Activated CD4-positive, alpha-beta T cell treated with anti-CD3 and anti-CD28 coated beads for 4 hours (primary cell): ENCODE measurements around the gene SCT.
A peak's percentile ranks its signal among the peaks of the same experiment; 100 is the strongest.

Experiments
- DNase-seq, 2 donors: peaks; one replicate each; pipeline ENCODE4 v3.0.0-alpha.2; 2020

SCT gene

DNA sequence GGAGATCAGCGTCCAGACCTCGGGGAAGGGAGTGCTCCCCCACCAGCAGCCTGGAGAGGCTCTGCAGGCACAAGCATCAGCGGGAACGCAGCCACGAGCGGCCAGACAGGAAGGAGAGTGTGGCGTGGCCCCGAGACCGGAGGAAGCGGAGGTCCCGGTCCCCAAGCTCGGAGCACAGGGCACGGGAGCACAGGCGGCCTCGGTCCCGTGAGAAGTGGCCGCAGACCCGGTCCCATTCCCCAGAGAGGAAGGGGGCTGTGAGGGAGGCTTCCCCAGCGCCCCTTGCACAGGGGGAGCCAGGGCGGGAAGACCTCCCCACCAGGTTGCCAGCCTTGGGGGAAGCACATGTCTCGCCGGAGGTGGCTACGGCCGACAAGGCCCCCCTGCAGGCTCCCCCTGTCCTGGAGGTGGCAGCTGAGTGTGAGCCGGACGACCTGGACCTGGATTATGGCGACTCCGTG is 18.2 kb downstream of the SCT start:
- DNase-seq: no peak

DNA sequence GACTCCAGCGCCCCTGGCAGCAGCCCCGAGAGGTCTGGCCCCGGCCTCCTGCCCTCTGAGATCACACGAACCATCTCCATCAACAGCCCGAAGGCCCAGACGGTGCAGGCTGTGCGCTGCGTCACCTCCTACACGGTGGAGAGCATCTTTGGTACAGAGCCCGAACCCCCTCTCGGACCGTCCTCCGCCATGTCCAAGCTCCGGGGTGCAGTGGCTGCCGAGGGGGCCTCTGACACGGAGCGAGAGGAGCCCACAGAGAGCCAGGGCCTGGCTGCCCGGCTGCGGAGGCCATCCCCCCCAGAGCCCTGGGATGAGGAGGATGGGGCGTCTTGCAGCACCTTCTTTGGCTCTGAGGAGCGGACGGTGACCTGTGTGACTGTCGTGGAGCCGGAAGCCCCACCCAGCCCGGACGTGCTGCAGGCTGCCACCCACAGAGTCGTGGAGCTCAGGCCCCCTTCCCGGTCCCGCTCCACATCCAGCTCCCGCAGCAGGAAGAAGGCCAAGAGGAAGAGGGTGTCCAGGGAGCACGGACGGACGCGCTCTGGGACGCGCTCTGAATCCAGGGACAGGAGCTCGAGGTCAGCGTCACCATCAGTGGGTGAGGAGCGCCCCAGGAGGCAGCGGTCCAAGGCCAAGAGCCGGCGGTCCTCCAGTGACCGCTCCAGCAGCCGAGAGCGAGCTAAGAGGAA is 18.9 kb downstream of the SCT start:
- no peak for DNase-seq

GRCh38 chr11:607020-607780 is 19.8 kb downstream of the SCT start:
- no peak for DNase-seq

DNA sequence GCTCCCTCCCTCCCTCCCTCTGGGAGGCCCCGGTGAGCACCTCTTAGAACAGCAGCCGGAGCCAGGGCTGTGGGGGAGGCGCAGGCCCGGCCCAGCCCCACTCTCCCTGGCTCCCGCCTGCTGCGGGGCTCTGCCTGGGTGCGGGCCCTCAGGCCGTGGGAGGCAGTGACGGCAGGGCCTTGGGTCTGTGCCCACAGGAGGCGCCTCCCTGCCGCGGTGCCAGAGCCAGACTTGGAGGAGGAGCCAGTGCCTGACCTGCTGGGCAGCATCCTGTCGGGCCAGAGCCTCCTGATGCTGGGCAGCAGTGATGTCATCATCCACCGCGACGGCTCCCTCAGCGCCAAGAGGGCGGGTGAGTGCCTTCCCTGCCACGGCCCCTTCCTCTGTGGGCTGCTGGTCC is 20.7 kb downstream of the SCT start:
- DNase-seq: no peak

- no peak for DNase-seq
These were observed 21.5 kb downstream of the SCT start for GRCh38 chr11:605286-606129.

DNA sequence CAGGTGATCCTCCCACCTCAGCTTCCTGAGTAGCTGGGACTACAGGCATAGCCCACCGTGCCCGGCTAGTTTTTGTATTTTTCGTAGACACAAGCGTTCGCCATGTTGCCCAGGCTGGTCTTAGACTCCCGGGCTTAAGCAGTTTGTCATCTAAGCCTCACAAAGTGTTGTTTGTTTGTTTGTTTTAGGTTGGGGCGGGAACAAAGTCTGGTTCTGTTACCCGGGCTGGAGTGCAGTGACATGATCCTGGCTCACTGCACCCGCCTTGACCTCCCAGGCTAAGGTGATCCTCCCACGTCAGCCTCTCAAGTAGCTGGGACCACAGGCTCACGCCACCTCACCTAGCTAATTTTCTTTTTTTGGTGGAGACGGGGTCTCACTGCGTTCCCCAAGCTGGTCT is 23.8 kb downstream of the SCT start:
- DNase-seq: no peak

DNA sequence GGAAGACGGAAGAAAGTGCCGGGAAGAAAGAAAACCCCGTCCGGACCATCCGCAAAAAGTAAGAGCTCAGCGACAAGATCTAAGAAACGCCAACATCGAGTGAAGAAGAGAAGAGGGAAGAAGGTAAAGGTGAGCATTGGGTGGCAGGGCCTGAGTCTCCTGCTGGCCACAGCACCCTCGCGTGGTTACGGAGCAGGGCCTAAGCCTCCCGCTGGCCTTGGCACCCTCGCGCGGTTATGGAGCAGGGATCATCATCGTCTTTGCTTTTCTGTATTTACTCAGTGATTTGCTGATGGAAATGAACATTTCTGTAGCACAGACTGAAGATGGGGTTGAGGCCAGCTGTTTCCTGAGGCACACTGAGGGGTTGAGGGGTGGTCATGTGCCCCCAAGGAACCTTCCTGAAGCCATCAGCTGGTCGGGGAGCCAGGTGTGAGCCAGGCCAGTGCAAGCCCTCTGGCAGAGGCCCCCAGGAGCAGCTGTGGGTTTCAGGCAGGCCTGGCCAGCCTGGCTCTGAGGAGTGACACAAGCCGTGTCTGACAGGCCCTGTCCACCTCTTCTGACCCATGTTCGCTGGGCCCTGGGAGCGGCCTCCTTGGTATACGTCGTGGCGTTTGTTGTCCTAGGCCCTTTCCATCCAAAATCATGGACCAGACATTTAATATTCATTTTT is 25.3 kb downstream of the SCT start:
- DNase-seq: no peak

DNA sequence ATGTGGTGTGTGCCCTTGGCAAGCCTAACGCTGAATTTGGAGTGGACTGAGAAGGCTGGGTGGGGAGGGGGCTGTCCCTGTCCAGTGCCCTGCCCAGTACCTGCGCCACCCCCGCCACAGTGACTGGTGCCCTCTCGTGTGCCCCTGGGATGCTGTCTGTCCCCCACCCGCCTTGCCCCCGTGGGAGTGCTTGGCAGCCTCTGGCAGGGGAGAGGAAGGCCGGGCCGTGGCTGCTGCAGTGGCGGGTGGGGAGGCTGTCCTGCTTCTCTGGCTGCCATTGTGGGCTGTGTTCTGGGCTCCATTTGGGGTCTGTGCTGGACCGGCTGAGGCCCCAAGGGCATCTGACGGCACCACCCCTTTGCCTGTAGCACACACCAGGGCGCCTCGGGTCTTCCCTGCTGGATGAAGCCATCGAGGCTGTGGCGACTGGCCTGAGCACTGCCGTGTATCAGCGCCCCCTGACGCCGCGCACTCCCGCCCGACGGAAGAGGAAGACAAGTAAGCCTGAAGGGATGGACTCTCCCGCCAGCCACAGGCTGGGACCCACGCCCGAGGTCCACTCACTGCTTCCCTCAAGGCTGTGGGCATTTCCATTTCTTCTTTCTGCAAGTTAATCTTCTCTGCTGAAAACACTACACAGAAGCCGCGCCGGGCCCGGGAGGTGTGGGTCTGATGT is 28.8 kb downstream of the SCT start:
- DNase-seq: no peak

DNA sequence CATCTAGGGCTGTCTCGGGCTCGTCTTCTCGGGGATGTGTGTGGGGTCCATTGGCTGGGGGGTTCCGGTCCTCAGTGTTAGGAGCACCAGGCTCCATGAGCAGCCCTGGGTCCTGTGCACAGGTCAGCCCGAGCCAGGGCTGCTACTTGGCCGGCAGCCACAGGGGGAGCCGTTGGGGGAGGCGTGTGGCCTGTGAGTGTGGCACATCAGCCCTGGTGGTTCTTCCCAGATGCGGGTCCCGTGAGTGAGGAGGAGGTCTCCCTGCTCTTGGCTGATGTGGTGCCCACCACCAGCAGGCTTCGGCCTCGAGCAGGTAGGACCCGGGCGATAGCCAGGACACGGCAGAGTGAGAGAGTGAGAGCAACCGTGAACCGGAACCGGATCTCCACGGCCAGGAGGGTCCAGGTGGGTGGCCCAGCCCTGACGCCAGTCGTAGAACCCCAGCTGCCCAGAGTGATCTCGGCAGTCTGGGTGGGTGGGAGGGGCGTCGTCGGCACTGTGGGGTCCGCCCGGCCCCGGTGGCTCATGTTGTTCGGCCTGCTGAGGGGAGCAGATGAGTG is 29.7 kb downstream of the SCT start:
- no peak for DNase-seq

GRCh38 chr11:596374-596773 is 30.6 kb downstream of the SCT start:
- DNase-seq: no peak

DNA sequence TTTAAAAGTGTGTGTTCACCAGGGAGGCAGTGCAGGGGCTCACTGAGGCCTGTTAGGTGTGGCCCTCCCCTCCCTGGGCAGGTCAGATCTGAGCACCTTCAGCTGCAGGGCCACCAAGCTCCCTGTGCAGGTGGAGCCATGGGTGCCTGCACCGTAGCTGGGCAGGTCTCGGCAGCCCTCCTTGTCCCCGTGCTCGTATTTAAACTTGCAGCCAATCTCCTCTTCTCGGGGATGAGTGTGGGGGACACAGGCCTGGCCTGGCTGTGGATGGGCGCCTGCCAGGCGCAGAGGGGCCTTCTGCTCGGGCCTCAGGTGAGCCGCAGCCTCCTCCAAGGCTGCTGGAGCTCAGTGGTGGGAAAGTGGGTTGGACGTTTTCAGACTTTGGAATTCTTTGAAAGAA is 31.6 kb downstream of the SCT start:
- no peak for DNase-seq

- no peak for DNase-seq
These were observed 33.6 kb downstream of the SCT start for GRCh38 chr11:593347-593746.

DNA sequence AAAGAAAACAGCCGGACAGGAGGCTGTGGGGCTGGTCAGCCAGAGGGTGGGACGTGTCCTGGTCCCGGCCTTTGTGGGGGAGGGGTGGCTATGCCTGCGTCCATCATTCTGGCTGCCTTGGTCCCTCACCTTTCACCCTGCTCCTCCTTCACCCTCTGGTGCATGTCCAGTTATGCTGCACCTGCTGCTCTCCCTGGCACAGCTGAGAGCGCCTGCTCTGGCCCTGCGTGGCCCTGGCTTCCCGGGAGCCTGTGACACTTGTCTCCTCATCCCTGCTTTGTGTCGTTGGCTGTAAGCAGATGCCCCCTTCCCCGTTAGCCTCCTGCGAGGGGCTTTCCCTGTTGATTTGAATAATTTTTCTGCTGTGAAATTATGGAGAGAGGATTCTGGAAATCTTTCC is 34.1 kb downstream of the SCT start:
- DNase-seq: no peak

DNA sequence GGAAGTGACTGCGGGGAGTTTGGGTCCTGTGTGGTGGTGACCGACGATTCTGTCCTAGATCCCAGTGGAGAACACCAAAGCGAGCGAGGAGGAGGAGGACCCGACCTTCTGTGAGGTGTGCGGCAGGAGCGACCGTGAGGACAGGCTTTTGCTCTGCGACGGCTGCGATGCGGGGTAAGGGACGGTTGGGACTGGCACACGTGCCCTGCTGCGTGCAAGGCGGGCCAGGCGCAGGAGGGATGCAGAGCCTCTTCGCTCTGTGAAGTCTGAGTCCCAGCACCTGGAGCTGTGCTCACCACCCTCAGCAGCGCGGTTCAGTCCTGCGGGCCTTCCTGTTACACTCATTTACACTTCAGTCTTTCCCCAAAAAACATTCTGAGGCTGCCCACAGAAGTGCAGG is 34.5 kb downstream of the SCT start:
- no peak for DNase-seq

GRCh38 chr11:590997-591396 is 36.0 kb downstream of the SCT start:
- DNase-seq: no peak

DNA sequence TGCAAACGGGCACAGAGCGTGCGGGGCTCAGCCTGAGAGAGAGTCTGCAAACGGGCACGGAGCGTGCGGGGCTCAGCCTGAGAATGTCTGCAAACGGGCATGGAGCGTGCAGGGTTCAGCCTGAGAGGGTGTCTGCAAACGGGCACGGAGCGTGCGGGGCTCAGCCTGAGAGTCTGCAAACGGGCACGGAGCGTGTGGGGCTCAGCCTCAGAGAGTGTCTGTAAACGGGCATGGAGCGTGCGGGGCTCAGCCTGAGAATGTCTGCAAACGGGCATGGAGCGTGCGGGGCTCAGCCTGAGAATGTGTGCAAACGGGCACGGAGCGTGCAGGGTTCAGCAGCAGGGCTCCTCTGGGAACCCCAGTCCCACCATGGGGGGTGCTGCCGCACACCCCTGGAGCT is 37.2 kb downstream of the SCT start:
- no peak for DNase-seq

DNA sequence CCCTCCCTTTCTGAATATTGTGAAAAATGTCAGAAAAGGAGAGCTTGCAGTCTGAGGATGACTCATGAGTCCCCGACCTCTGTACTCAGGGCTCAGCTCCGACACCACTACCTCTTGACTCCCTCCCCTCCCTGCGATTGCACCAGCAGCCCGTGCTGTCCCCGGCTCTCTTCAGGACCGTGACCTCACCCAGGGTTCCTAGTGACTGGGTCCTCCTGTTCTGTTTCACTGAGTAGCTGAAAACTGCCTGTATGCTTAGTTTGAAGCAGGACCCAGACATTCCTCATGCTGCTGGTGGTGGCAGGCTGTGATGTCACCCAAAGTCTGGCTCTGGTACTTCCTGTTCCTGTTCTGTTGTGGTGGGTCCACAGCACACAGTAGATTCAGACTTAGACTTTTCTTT is 39.0 kb downstream of the SCT start:
- peak; percentile 75 to 78 for DNase-seq

GRCh38 chr11:587546-587945 is 39.4 kb downstream of the SCT start:
- DNase-seq: no peak

GRCh38 chr11:586376-587316 is 40.3 kb downstream of the SCT start:
- no peak for DNase-seq

- DNase-seq: no peak
These were observed 42.7 kb downstream of the SCT start for GRCh38 chr11:584287-584686.

GRCh38 chr11:581752-582151 is 45.2 kb downstream of the SCT start:
- DNase-seq: no peak
